AG04450 (cell line): Measurements from ENCODE around the gene SYTL1. TPM values are rescaled to one million over a fixed set of nuclear protein-coding genes. Genes with fewer than 3 reads are reported as not detected.

Source experiments
- CTCF ChIA-PET: fragments of 300-600, 350-600 bp; formaldehyde crosslinking; extraction: SDS; loops from one replicate; lab custom pipeline; 2022; ENCODE audit warnings: antibody characterized with exemption, inconsistent platforms; lab: Charles Lee
- POLR2A ChIA-PET: fragments of 350-600 bp; formaldehyde crosslinking; extraction: SDS; loops from one replicate; lab custom pipeline; 2021; ENCODE audit warnings: antibody characterized with exemption, inconsistent platforms; lab: Yijun Ruan, JAX
- DNase-seq: peaks from one replicate; pipeline ENCODE4 v3.0.0-alpha.2; 2011; ENCODE audit warnings: low read depth, low spot score
- H3K27ac ChIP-seq: one replicate; pipeline ENCODE4 v1.5.1; 2012; ENCODE audit warnings: low read depth, low read length, control low read depth
- H3K27me3 ChIP-seq: one replicate; pipeline ENCODE4 v1.6.0; 2012; ENCODE audit warnings: low read length; ENCODE audit not compliant: control insufficient read depth, insufficient read depth
- H3K4me3 ChIP-seq: 2 replicates; pipeline ENCODE4 v1.5.1; 2011; ENCODE audit warnings: mild to moderate bottlenecking, low read depth, low read length, control low read depth
- H3K9me3 ChIP-seq: 2 replicates; pipeline ENCODE4 v1.5.1; 2012; ENCODE audit warnings: low read length; ENCODE audit not compliant: control insufficient read depth, insufficient read depth
- CTCF ChIP-seq: IDR thresholded peaks from 2 replicates; pipeline ENCODE4 v1.5.1; 2011; ENCODE audit warnings: low read depth, low read length, control low read depth, inconsistent platforms
- polyA plus RNA-seq: library from polyadenylated mRNA; depleted of rRNA; stranded (reverse); fragments of >200 nt; gene quantifications from 2 replicates; pipeline ENCODE4 v1.2.3, GENCODE V29; 2011

SYTL1 gene
- polyA plus RNA-seq, 1 experiment = 0.35 TPM

- Histone ChIP-seq H3K9me3 (no peaks in the 10 kb centered on the region; the same call in 1 of the 2 replicates), H3K27me3 (no peaks in the 10 kb centered on the region), H3K27ac (no peak overlapping the region), H3K4me3 (no peak overlapping the region)
- no peak for DNase-seq
- ChIA-PET POLR2A (interaction anchor here (1.1 kb wide), 1 partner anchor 22 kb away, joined by 3 read pairs; no protein-coding TSS in a partner anchor), CTCF (interaction anchor here (1.3 to 1.4 kb wide), 2 partner anchors 14 to 214 kb away, joined by 3 to 8 read pairs; no protein-coding TSS in a partner anchor)
- no peak for TF ChIP-seq CTCF
These were observed 1.2 kb downstream of the SYTL1 start for GRCh38 chr1:27342778-27343638.

- no peak for DNase-seq
- ChIA-PET CTCF (interaction anchor here (1.3 to 1.4 kb wide), 2 partner anchors 14 to 213 kb away, joined by 3 to 8 read pairs; no protein-coding TSS in a partner anchor), POLR2A (interaction anchor here (1.1 kb wide), 1 partner anchor 22 kb away, joined by 3 read pairs; no protein-coding TSS in a partner anchor)
- Histone ChIP-seq H3K9me3 (no peaks in the 10 kb centered on the region; the same call in 1 of the 2 replicates), H3K27me3 (no peaks in the 10 kb centered on the region), H3K27ac (no peak overlapping the region), H3K4me3 (no peak overlapping the region)
- TF ChIP-seq CTCF = no peak
These were observed 1.8 kb downstream of the SYTL1 start for GRCh38 chr1:27343639-27344025.

- ChIA-PET POLR2A (no interaction called here), CTCF (interaction anchor here (0.9 kb wide), 1 partner anchor 12 kb away, joined by 4 read pairs; no protein-coding TSS in a partner anchor)
- Histone ChIP-seq H3K27me3 (no peaks in the 10 kb centered on the region), H3K4me3 (no peak overlapping the region), H3K9me3 (no peaks in the 10 kb centered on the region; the same call in 1 of the 2 replicates), H3K27ac (no peak overlapping the region)
- TF ChIP-seq CTCF = no peak
- no peak for DNase-seq
These were observed 3.5 kb downstream of the SYTL1 start for GRCh38 chr1:27345272-27345671.

GRCh38 chr1:27346357-27346756 is 4.5 kb downstream of the SYTL1 start:
- ChIA-PET CTCF (interaction anchor here (0.7 to 1.0 kb wide), 2 partner anchors 10 to 14 kb away, joined by 3 read pairs; no protein-coding TSS in a partner anchor), POLR2A (no interaction called here)
- TF ChIP-seq CTCF = no peak
- no peaks in the 10 kb centered on the region for H3K27me3 ChIP-seq
- no peak for DNase-seq
- no peaks in the 10 kb centered on the region; the same call in 1 of the 2 replicates for H3K9me3 ChIP-seq
- no peak overlapping the region for H3K4me3 ChIP-seq
- H3K27ac ChIP-seq = no peak overlapping the region
